Heart right ventricle (tissue), 16 donors: ENCODE measurements around the gene LETM1. TPM values are rescaled to one million over a fixed set of nuclear protein-coding genes. Genes with fewer than 3 reads are reported as not detected.
A peak's percentile ranks its signal among the peaks of the same experiment; 100 is the strongest.

Source experiments
- ATAC-seq, 8 donors: fragments of 200-7000 bp; cut with Tn5 transposase; one replicate each; pipeline ENCODE4 v1.9.1; 2020; ENCODE audit warnings: mild to moderate bottlenecking in 8 of 8, moderate library complexity in 8 of 8, moderate number of reproducible peaks in 1 of 8
- DNase-seq, 2 donors: peaks; one replicate each; pipeline ENCODE4 v3.0.0-alpha.2; 2020
- H3K27ac ChIP-seq, 10 donors: fragments of 200-600 bp; sonication (generic) in 2 of 10; one replicate each; pipeline versions ENCODE4 v1.5.0 to v1.8.0; 2020 to 2022; ENCODE audit warnings: mild to moderate bottlenecking in 3 of 10
- H3K27me3 ChIP-seq, 7 donors: fragments of 200-600 bp; one replicate each; pipeline ENCODE4 v1.8.0; 2021 to 2022; ENCODE audit warnings: mild to moderate bottlenecking in 2 of 7
- H3K36me3 ChIP-seq, 9 donors: fragments of 200-600 bp; sonication (generic) in 1 of 9; one replicate each; pipeline versions ENCODE4 v1.5.0 to v1.8.0; 2020 to 2022; ENCODE audit warnings: mild to moderate bottlenecking in 2 of 9
- H3K4me1 ChIP-seq, 9 donors: fragments of 200-600 bp; sonication (generic) in 1 of 9; one replicate each; pipeline versions ENCODE4 v1.5.0 to v1.8.0; 2020 to 2022; ENCODE audit warnings: mild to moderate bottlenecking in 4 of 9
- H3K4me3 ChIP-seq, 10 donors: fragments of 200-600 bp; sonication (generic) in 2 of 10; one replicate each; pipeline versions ENCODE4 v1.5.0 to v1.8.0; 2020 to 2022; ENCODE audit warnings: mild to moderate bottlenecking in 7 of 10, moderate library complexity in 2 of 10
- H3K9me3 ChIP-seq, 11 donors: fragments of 200-600 bp in 10 of 11; sonication (generic) in 2 of 11; one replicate each; pipeline versions ENCODE4 v1.5.0 to v1.8.0; 2013 to 2022; ENCODE audit warnings: mild to moderate bottlenecking in 2 of 11, control low read depth in 1 of 11, moderate library complexity in 1 of 11
- WGBS, 2 donors: extraction: QIAGEN DNeasy Blood & Tissue Kit; methylation state at CpG; one replicate each; pipeline ENCODE4 v1.1.7; 2013; ENCODE audit warnings: inconsistent platforms in 1 of 2; 5-methylcytosine and 5-hydroxymethylcytosine counted together
- intact Hi-C, 10 donors: fragments of 100-400 bp; cut with DNase I; formaldehyde crosslinking; loops; one replicate each; pipeline versions ENCODE4 v1.11.1 to v1.14.2; 2022
- long read RNA-seq, 3 donors: library from polyadenylated mRNA; unstranded; transcript quantifications; one replicate each; pipeline ENCODE4 v2.0.0, GENCODE V29; 2020 to 2021
- polyA plus RNA-seq, 2 donors: library from polyadenylated mRNA; stranded (reverse); fragments of 200-250 nt; gene quantifications; one replicate each; pipeline ENCODE4 v1.2.3, GENCODE V29; 2013
- total RNA-seq, 10 donors: library from RNA; stranded (reverse); fragmentation: NEBNext Ultra II Directional in 3 of 10; extraction: Animal tissue kit (Norgen Biotek cat#: 25700) in 3 of 10; gene quantifications; one replicate each; pipeline versions ENCODE4 v1.2.1 to v1.2.4, GENCODE V29; 2021 to 2023
- TF ChIP-seq, protein P1 (sequence below), 9 donors: fragments of 200-600 bp; sonication (generic) in 2 of 9; IDR thresholded peaks; one replicate each; pipeline versions ENCODE4 v1.5.0 to v1.8.0; 2021 to 2022; ENCODE audit warnings: antibody characterized with exemption in 9 of 9, mild to moderate bottlenecking in 5 of 9, moderate library complexity in 1 of 9
- donor health status: Arrhythmogenic right ventricular cardiomyopathy.
- donor health status: ischemic (EF 13 %, LVEDD 7.1; RV severe dilation, severe dysfunction).
- donor health status: healthy with polysubstance abuse.
- donor health status: DM: no; HTN: yes; CAD: no.
- donor health status: DM: no; HTN: no; CAD: no.
- donor health status: ischemic (EF 25% LVEDD 6.9; RV normal size, moderate dysfunction).
- donor health status: ischemic (EF 25% LVEDD 5.7; RV mildly dilated, moderate dysfunction).
- donor health status: healthy.
- donor health status: DM: yes; HTN: yes; CAD: no.
- donor health status: Ischemic cardiomyopathy.
- donor health status: ischemic (EF 35%, LVEDD 5.7; RV mildly dilated, moderate dysfunction).
- donor health status: nonischemic (EF 11% LVEDD 7.7; RV severe dilation, severe dysfunction).
- donor health status: DM: yes; HTN: yes; CAD: no.
- donor health status: PGD.
- donor health status: ischemic (EF 29% LVEDD 5.4; RV normal size, mild dysfunction).
- donor health status: nonischemic (EF 23%, LVEDD 6.1; RV moderate dilation, normal function).

LETM1 gene
- total RNA-seq (10 to 100 TPM; 35.3 to 53.1 (median 42.6) TPM), polyA plus RNA-seq (10 to 100 TPM; 23.4 to 23.8 TPM)
- long read RNA-seq, donor 1, full-length matches to known transcripts: 46 of 80 reads
- long read RNA-seq, donor 1, partial matches to known transcripts: 13 of 80 reads
- long read RNA-seq, donor 1, other reads (novel, unspliced or antisense): 21 of 80 reads
- long read RNA-seq, donor 2, full-length matches to known transcripts: 69 of 96 reads
- long read RNA-seq, donor 2, partial matches to known transcripts: 9 of 96 reads
- long read RNA-seq, donor 2, other reads (novel, unspliced or antisense): 18 of 96 reads
- long read RNA-seq, donor 3, full-length matches to known transcripts: 45 of 114 reads
- long read RNA-seq, donor 3, partial matches to known transcripts: 38 of 114 reads
- long read RNA-seq, donor 3, other reads (novel, unspliced or antisense): 31 of 114 reads

GRCh38 chr4:1856071-1856942 is at the start of gene LETM1:
Gene LETM1, minus strand, starts transcription at chr4:1856156. Its CDS starts 206 bp downstream, at chr4:1855950.
- no peaks in the 10 kb centered on the region for H3K36me3 ChIP-seq
- no peaks in the 10 kb centered on the region for H3K27me3 ChIP-seq
- DNase-seq (peak; percentile 95 to 96), ATAC-seq (peak; percentile 96 to 98 (median 97))
- peak within 1 kb of the TSS; percentile 68 to 95 (median 82) for H3K4me3 ChIP-seq
- peak within 1 kb of the TSS; percentile 78 to 93 (median 86) for H3K27ac ChIP-seq
- TF ChIP-seq, protein P1, sequence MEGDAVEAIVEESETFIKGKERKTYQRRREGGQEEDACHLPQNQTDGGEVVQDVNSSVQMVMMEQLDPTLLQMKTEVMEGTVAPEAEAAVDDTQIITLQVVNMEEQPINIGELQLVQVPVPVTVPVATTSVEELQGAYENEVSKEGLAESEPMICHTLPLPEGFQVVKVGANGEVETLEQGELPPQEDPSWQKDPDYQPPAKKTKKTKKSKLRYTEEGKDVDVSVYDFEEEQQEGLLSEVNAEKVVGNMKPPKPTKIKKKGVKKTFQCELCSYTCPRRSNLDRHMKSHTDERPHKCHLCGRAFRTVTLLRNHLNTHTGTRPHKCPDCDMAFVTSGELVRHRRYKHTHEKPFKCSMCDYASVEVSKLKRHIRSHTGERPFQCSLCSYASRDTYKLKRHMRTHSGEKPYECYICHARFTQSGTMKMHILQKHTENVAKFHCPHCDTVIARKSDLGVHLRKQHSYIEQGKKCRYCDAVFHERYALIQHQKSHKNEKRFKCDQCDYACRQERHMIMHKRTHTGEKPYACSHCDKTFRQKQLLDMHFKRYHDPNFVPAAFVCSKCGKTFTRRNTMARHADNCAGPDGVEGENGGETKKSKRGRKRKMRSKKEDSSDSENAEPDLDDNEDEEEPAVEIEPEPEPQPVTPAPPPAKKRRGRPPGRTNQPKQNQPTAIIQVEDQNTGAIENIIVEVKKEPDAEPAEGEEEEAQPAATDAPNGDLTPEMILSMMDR (IDR thresholded peaks at IDR 0.05): peak in 2 of 9 donors; percentile 10 to 24
- H3K9me3 ChIP-seq: no peaks in the 10 kb centered on the region
- H3K4me1 ChIP-seq: peaks cover 8 to 54% (median 42%) of the 10 kb centered on the region in 9 donors
- intact Hi-C loops: loop anchor here in 8 of 10 donors (1.0 to 10.0 kb wide), 7 partner anchors 14 to 48 kb away; partner anchors contain the start of gene NSD2 (in 2 of the 8)
- WGBS, 2 donors: 0% methylated on average over 89 to 107 of the region's 107 CpGs

- H3K36me3 ChIP-seq: peaks cover 0 to 83% (median 12%) of the 10 kb centered on the region in 9 donors
- WGBS, 2 donors: 69 to 74% methylated on average over 3 of the region's 3 CpGs
- intact Hi-C loops: loop anchor here in 3 of 10 donors (5.0 to 10.0 kb wide), 4 partner anchors 47 to 157 kb away; partner anchors contain the start of gene LETM1 (in 2 of the 3)
- no peaks in the 10 kb centered on the region for H3K9me3 ChIP-seq
- TF ChIP-seq, protein P1 (IDR thresholded peaks at IDR 0.05): no peak
- no peak overlapping the region for H3K27ac ChIP-seq
- DNase-seq (no peak), ATAC-seq (no peak)
- H3K27me3 ChIP-seq: no peaks in the 10 kb centered on the region
- H3K4me3 ChIP-seq: no peak overlapping the region
- peaks cover 0 to 5% (median 0%) of the 10 kb centered on the region in 9 donors for H3K4me1 ChIP-seq
These were observed 48.1 kb upstream of the LETM1 start for GRCh38 chr4:1904042-1904441.

- DNase-seq (no peak), ATAC-seq (no peak)
- H3K4me3 ChIP-seq: no peak overlapping the region
- 95 to 100% methylated on average over 1 of the region's 1 CpG for WGBS, 2 donors
- no peaks in the 10 kb centered on the region for H3K9me3 ChIP-seq
- TF ChIP-seq, protein P1 (IDR thresholded peaks at IDR 0.05): no peak
- H3K36me3 ChIP-seq: peaks cover 0 to 76% (median 12%) of the 10 kb centered on the region in 9 donors
- H3K27ac ChIP-seq: no peak overlapping the region
- H3K27me3 ChIP-seq: no peaks in the 10 kb centered on the region
- intact Hi-C loops: loop anchor here in 3 of 10 donors (5.0 to 10.0 kb wide), 4 partner anchors 46 to 156 kb away; partner anchors contain the start of gene LETM1 (in 2 of the 3)
- H3K4me1 ChIP-seq: peaks cover 0 to 7% (median 0%) of the 10 kb centered on the region in 9 donors
These were observed 47.1 kb upstream of the LETM1 start for GRCh38 chr4:1903035-1903434.

GRCh38 chr4:1902243-1902642 is 46.3 kb upstream of the LETM1 start:
- DNase-seq (no peak), ATAC-seq (no peak)
- WGBS, 2 donors: 91 to 92% methylated on average over 2 of the region's 2 CpGs
- Histone ChIP-seq H3K36me3 (peaks cover 0 to 69% (median 12%) of the 10 kb centered on the region in 9 donors), H3K27ac (no peak overlapping the region), H3K4me1 (peaks cover 0 to 7% (median 0%) of the 10 kb centered on the region in 9 donors), H3K4me3 (no peak overlapping the region), H3K9me3 (no peaks in the 10 kb centered on the region), H3K27me3 (no peaks in the 10 kb centered on the region)
- intact Hi-C loops: loop anchor here in 3 of 10 donors (5.0 to 10.0 kb wide), 4 partner anchors 45 to 155 kb away; partner anchors contain the start of gene LETM1 (in 2 of the 3)
- TF ChIP-seq, protein P1 (IDR thresholded peaks at IDR 0.05): no peak
